HG03457 (cell line): Measurements from ENCODE around the gene HOXB4.

ENCODE experiments used
- ATAC-seq: cut with Tn5 transposase; IDR thresholded peaks from one replicate; pipeline ENCODE4 v1.9.1; 2021; ENCODE audit warnings: moderate number of reproducible peaks; ENCODE audit not compliant: unreplicated experiment

The HOXB4 gene

GRCh38 chr17:48561884-48562810 is 16.0 kb downstream of the HOXB4 start:
- peak; percentile 43 for ATAC-seq

GRCh38 chr17:48559840-48560817 is 18.0 kb downstream of the HOXB4 start:
- ATAC-seq: no peak

GRCh38 chr17:48559122-48559839 is 18.9 kb downstream of the HOXB4 start:
- no peak for ATAC-seq

GRCh38 chr17:48558831-48559121 is 19.4 kb downstream of the HOXB4 start:
- ATAC-seq: no peak

- ATAC-seq: no peak
Observed at GRCh38 chr17:48558057-48558830, 19.9 kb downstream of the HOXB4 start.

GRCh38 chr17:48556576-48557401 is 21.4 kb downstream of the HOXB4 start:
- ATAC-seq: no peak

GRCh38 chr17:48556229-48556575 is 21.9 kb downstream of the HOXB4 start:
- no peak for ATAC-seq

GRCh38 chr17:48555258-48556228 is 22.6 kb downstream of the HOXB4 start:
- no peak for ATAC-seq

- no peak for ATAC-seq
Observed at GRCh38 chr17:48554412-48555257, 23.5 kb downstream of the HOXB4 start.

- ATAC-seq: no peak
Observed at GRCh38 chr17:48553826-48554225, 24.3 kb downstream of the HOXB4 start.

- no peak for ATAC-seq
Observed at GRCh38 chr17:48553190-48553547, 25.0 kb downstream of the HOXB4 start.

GRCh38 chr17:48552466-48553189 is 25.5 kb downstream of the HOXB4 start:
- no peak for ATAC-seq

GRCh38 chr17:48551596-48552465 is 26.3 kb downstream of the HOXB4 start:
- no peak for ATAC-seq

- ATAC-seq: no peak
Observed at GRCh38 chr17:48551214-48551555, 27.0 kb downstream of the HOXB4 start.

GRCh38 chr17:48550502-48551213 is 27.5 kb downstream of the HOXB4 start:
- ATAC-seq: no peak
